Head of caudate nucleus (tissue), 42 donors: Measurements from ENCODE around the gene PARP3.
A peak's percentile ranks its signal among the peaks of the same experiment; 100 is the strongest.

Source experiments
- DNase-seq, 42 donors: peaks; one replicate each; pipeline versions ENCODE4 v3.0.0 to v3.0.0-alpha.2; 2020 to 2021; ENCODE audit warnings: mixed read lengths in 7 of 42
- intact Hi-C: fragments of 100-400 bp; cut with DNase I; formaldehyde crosslinking; loops from one replicate; pipeline ENCODE4 v1.15.0; 2022

The PARP3 gene

DNA sequence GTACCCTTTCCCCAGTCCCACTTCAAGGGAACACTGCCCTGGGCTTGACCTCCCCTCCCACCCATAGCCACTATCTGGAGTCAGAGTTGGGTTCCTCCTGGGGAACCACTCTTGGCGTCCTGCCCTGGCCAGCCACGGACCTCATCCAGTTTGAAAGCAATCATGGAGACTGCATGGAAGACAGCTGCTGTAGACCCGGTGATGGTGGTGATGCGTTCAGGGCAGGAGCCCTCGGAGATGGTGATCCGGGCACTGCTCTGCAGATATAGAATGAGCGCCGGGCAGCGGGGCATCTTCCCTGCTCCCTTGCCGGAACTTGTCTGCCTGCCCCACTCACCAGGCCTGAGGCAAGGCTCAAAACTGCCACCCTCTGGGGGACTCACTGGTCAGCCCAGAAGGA lies 18.2 kb downstream of the PARP3 start:
- intact Hi-C loops = no loop called here
- no peak for DNase-seq

GRCh38 chr3:51961011-51961410 lies 18.8 kb downstream of the PARP3 start:
- DNase-seq = no peak
- intact Hi-C loops = no loop called here

DNA sequence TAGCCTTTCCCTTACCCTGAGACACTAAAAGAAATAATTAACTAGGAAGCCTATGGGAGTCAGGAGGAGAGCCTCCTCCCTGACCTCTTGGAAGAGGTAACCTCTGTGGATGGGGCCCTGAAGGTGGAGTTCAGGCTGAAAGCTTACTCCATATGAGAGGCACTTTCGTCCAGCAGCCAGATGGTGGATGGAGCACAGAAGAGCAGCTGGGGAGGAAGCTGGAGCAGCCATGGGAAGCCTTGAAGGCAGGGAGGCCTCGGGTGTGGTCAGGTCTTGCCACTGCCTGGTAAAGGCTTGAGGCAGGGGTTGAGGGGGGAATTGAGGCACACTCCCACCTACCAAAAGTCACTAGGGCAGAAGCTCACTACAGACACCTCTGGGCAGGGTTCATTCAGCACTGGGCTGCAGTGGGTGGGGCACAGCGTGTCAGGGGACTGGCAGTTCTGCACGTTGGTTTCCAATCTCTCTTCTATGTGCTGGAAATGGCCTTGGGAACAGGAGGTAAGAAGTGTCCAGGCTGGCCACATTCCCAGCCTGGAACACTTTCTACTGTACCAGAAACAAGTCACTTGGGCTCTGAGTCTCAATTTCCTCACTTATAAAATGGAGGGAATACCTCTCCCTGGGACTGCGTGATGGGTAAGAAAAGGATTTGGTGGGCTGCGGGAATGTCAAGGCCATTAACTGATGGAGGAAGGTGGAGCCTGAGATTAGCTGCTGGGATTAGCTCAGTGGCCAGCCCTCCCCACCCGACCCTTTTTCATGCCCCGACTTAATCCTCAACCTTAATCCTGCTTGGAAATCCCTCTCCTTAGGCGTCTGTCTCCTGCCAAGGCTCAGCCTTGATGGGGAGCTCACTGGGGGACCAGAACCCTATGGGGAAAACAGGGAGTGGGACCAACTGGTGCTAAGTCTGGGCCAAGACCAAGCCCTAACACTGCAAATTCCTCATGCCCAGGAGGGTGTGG lies 19.7 kb downstream of the PARP3 start:
- DNase-seq = no peak
- intact Hi-C loops = no loop called here

GRCh38 chr3:51962854-51963530 lies 20.8 kb downstream of the PARP3 start:
- intact Hi-C loops = no loop called here
- DNase-seq = peak in 15 of 42 donors; percentile 12 to 76 (median 51)

DNA sequence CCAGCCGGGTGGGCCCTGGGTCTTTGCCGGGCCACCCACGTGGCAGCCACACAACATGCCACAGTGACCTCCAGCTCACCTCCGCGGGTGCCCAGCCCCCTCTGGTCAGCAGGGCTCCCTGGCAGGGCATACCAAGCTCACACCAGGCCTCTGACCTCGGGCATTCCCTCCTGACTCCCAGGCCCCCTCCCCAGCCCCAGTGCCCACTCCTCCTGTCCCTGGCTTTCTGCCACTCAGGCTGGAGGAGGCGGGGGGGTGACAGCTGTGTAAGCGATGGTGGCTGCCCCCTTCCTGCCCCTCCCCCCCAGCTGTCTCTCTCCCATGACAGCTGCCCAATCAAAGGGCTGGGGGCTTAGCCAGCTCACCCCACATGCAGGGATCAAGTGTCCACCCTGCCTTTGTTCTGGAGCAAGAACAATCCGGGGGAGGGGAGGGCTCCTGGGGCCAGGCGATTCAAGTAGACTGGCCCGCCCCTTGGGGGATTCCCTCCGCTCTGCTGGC lies 21.8 kb downstream of the PARP3 start:
- intact Hi-C loops = no loop called here
- DNase-seq = peak in 36 of 42 donors; percentile 44 to 90 (median 72)

GRCh38 chr3:51964521-51964920 lies 22.4 kb downstream of the PARP3 start:
- no peak for DNase-seq
- intact Hi-C loops = no loop called here

DNA sequence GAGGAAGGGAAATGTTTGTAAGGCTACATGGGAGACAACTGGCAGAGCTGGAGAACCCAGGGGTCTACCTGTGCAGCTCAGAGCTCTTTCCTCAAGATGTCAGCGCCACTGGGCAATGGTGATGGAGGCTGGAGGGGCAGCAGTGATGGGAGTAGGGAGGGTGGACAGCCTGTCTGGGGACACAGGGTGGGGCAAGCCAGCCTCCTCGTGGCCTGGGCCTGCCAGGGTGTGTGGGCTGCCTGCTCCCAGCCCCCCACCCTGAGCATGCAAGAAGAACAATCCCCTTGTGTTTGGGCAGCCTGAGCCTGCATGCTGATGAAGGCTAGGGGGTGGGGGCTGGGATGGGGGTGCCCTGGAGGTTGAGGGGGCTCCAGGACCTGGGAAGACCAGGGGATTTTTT lies 23.9 kb downstream of the PARP3 start:
- intact Hi-C loops = no loop called here
- peak; percentile 54 to 92 (median 82) for DNase-seq

DNA sequence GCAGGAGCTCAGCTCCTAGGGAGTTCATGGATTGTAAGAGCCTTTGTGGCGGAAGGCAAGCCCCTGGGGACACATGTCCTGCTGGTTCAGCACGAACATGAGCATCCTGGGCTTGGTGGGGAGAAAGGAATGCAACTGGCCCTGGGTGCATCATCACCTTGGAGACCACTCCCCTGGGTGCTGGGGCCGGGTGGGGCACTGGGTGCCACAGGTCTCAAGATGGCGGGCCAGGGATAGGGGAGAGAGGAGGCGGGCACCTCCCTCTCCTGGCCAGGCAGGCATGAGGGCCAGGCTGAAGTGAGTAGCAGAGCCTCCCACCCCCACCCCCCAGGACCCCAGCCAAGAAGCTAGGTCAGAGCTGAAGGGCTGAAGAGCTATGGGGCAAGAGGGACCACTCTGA lies 24.3 kb downstream of the PARP3 start:
- peak in 9 of 42 donors; percentile 20 to 62 (median 33) for DNase-seq
- intact Hi-C loops = no loop called here

- intact Hi-C loops = no loop called here
- peak in 1 of 42 donors; percentile 47 for DNase-seq
Observed at GRCh38 chr3:51966922-51967383, 24.8 kb downstream of the PARP3 start.

- DNase-seq = peak; percentile 74 to 94 (median 86)
- intact Hi-C loops = no loop called here
Observed at GRCh38 chr3:51967384-51968169, 25.4 kb downstream of the PARP3 start, which contains the start of gene PCBP4. PCBP4 (minus strand) TSS chr3:51967454; CDS start chr3:51961240, 6,214 bp downstream.

DNA sequence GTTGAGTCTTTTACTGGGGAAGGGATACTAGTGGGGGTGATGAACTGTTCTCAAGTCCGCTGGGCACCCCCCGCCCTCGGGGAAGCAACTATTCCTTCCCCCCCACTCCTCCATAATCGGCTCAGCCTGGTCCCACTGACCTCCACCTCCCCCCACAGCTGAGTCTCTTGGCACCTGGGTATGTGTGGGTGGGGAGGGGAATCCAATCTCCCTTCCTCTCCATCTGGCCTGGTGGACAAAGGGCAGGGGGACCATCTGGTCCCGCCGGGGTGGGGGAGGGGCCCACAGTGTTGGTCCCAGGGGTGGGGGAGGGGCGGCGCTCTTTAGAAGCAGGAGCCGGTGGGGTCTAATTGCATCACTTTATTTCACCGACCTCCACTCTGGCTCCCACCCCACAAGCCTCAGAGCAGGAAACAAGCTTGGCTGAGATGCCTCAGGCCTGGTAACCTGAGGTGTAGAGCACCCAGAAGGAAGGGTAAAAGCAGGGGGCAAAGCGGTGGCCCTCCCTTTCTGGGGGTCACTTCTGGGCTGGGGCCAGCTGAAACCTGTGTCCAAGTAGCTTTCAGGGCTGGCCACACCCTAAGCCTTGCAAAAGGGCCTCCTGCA lies 26.1 kb downstream of the PARP3 start:
- intact Hi-C loops = no loop called here
- peak in 10 of 42 donors; percentile 13 to 67 (median 30) for DNase-seq

DNA sequence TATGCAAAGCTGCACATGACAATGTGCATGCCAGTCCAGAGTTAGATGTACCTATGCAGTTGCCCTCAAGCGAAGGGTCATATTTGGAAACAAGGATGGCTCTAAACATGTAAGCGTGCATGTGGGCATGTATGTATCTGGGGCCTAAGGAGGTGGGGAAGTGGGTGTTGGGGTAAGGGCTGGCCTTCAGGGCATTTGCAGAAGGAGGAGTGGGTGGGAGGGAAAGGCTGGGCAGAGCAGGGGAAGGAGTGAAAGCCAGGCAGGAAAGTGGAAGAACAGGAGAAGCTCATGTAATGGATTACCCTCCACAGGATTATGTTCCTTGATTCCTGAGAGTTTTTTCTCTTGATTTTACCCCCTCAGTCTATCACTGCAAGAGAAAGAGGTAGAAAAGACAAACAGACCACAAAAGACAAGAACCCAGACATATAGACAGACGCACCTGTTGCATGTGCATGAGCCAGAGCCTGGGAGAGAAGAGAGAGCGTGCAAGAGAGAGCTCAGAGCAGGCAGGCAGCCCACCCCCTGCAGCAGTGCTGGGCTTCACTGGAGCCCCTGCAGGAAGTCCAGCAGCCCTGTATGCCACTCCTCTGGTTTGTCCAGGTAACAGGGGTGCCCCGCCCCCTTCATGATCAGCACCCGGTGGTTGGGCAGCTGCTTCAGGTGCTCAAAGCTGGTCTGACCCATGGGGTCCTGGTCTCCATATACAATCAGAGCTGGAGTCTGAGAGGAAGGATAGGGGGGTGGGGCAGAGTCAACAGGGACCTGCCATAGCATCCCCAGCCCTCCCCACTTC lies 26.9 kb downstream of the PARP3 start:
- intact Hi-C loops = no loop called here
- DNase-seq = no peak

DNA sequence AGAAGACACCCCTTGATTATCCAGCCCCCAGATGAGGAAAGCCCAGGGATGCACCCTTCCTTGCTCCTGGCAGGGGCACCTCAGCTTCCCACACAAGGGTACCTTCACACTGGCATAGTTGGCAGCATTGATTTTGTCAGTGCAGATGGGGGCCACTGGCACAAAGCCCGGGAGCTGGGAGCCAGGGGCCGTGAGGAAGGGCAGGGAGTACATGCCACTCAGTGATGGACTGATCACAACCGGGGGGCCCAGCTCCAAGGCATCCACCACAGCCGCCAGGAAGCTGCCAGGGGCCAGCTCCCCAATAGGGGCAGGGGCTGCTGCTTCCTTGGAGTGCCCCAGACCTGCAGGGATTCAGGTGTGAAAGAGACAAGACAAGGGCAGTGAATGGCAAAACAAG lies 27.7 kb downstream of the PARP3 start:
- no peak for DNase-seq
- intact Hi-C loops = no loop called here

DNA sequence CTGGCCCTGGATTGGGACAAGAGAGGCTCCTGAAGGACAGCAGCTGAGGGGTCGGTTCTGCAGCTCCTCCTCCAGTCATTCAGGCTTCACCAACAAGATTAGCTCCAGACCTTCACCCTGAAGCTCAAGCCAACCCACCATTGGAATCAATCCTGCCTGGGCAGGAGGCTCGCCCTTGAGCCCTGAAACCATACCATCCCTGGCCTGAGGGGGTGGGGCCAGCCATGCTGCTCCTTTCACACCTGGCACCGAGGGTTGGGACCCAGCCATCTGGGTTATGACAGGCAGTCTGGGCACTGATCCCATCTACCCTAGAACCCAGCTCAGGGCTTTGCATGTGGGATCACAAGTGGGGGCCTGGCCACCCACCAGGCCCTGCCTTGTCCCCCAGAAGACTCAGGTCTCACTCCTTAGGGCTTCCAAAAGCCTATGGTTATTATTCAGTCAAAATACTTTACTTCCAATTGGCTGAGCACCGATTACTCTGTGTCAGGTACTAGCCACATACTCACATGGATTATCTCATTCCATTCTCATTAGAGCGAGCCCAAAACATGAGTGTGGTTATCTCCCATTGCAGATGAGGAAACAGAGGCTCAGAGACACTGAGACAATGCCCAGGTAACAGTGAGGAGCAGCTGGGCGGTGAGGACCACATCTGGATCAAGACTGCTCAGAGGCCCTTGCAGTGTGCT lies 28.6 kb downstream of the PARP3 start:
- no peak for DNase-seq
- intact Hi-C loops = no loop called here

- DNase-seq = no peak
- intact Hi-C loops = no loop called here
Observed at GRCh38 chr3:51971350-51971749, 29.2 kb downstream of the PARP3 start.

DNA sequence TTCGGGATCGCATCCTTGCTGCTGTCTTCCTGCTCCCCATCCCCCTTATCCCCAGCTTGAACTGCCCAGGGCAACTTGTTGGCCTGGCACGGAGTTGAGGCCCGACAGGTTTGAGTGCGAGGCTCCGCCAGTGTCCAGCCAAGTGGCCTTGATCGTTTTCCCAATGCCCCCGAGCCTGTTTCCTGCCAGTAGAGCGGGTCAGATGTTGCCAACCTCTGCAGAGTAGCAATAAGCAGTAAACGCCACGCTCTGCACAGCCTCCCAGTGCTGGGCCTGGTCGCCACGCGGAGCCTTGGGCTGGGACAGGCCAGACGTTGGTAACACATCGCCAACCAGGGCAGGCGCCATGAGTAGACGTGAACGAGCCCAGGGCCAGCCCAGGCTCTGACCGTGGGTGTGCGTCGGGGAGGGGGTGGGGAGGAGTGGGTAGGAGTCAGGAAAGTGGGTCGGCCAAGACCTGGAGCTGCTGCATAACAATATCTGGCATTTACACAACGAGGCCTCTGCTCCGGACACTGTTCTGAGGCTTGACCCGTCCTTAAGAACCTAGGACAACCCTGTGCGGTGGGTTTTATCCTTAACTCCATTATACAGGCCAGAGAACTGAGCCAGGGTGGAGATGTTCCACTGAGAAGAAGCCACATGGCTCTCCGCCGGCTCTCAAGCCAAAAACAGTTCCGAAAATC lies 32.3 kb downstream of the PARP3 start:
- intact Hi-C loops = loop anchor here (2.0 kb wide), 1 partner anchor 32 kb away; the partner anchor contains the start of gene PARP3
- DNase-seq = peak in 16 of 42 donors; percentile 27 to 65 (median 43)
